Right ventricle myocardium superior (tissue), 1 donor: ENCODE measurements around the gene FKBP11. TPM values are rescaled to one million over a fixed set of nuclear protein-coding genes. Genes with fewer than 3 reads are reported as not detected.

Experiments
- ATAC-seq: fragments of 200-7000 bp; cut with Tn5 transposase; one replicate; pipeline ENCODE4 v1.9.1; 2020; ENCODE audit warnings: mild to moderate bottlenecking; ENCODE audit not compliant: poor library complexity
- DNase-seq: peaks from one replicate; pipeline ENCODE4 v3.0.0-alpha.2; 2020
- intact Hi-C: fragments of 100-400 bp; cut with DNase I; formaldehyde crosslinking; loops from one replicate; pipeline ENCODE4 v1.11.2; 2022
- total RNA-seq: library from RNA; stranded (reverse); fragmentation: NEBNext Ultra II Directional; extraction: Animal tissue kit (Norgen Biotek cat#: 25700); gene quantifications from one replicate; pipeline ENCODE4 v1.2.1, GENCODE V29; 2021
- donor health status: DM: no; HTN: yes; CAD: no; lungs with severe emphysema.

Gene FKBP11
- total RNA-seq, 1 donor from 2014 or later: 3.4 TPM

DNA sequence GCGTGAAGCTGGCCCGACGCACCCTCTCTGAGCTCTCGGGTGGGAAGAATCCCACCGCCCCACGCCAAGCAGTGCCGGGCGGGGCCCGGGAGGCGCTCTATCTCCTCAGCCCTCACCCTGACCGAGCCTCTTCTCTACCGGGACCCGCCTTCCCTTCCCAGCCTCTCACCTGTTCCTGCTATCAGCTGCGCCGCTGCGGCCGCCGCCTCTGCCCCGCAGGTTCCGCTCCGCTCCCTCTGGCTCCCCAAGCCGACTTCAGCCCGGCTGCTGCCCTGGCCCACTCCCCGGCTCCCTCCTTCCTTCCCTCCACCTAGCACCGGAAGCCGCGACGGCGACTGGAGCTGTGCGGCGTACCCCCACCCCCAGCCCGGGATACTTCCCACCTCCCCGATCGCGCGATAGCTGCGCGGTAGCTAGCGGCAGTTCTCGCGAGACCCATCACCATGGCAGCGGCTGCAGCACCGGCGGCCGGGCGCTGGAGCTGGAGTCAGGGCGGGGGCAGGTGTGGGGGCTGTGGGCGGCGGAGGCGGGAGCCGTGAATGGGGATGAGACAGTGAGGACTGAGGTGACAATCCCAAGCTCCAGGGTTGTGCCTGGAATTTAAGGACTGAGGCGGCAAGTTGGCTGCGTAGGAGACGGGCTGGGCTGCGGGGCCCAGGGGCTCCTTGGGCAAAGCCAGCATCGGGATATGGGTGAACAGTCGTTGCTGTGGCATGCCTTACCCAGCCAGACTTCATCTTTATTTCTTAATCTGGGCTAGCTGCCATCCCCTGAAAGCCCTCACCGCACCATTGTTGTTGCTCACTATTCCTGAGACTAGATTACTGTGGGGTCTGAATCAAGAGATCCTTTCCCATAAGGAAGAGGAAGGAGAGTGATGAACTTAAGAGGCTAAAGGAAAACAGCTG is 32.1 kb upstream of the FKBP11 start, which contains the start of gene ARF3:
Gene ARF3, minus strand, starts transcription at position 347 of the 908 bp plus-strand sequence. CDS start 16,392 bp downstream, outside the sequence.
- intact Hi-C loops: no loop called here
- peak; percentile 98 for ATAC-seq
- DNase-seq: peak; percentile 96

DNA sequence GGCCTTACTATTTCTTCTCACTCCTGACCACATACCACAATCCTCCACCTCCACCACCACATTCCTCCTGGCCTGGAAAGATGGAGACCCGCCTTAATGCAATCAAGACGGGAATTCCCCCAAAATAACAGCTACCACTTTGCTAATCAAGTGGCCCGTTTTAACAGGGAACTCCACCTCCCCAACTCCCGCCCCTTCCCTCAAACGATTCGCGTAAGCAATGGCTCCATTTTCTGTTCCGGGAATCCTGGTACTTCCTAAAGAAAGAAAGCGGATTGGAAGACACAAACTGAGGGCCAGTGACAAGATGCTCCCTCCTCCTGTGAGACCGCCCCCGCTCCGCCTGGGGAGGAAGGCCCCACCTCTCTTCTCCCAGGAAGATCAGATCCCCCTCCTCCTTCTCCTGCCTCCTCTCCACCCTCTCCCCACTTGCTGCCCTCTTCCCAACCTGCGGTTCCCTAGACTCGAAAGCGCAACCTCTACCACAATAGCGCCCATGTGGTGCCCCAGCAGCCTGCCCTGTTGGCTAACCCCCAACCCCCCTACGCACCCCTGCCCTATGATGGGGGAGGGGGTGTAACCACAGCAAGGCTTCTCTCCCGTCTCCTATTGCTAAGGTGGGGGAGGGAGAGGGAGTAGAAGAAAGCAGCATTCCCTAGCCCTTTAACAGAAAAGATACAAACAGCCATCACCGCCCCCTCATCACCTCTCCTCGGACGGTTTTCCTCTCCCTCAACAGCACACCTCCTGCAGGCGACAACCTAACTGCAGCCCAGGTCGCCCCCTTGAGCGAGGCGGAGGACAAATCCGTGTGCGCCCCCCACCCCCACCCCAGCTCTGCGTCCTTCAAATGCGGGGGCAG is 31.2 kb upstream of the FKBP11 start:
- ATAC-seq: peak; percentile 89
- intact Hi-C loops: no loop called here
- DNase-seq: peak; percentile 89

DNA sequence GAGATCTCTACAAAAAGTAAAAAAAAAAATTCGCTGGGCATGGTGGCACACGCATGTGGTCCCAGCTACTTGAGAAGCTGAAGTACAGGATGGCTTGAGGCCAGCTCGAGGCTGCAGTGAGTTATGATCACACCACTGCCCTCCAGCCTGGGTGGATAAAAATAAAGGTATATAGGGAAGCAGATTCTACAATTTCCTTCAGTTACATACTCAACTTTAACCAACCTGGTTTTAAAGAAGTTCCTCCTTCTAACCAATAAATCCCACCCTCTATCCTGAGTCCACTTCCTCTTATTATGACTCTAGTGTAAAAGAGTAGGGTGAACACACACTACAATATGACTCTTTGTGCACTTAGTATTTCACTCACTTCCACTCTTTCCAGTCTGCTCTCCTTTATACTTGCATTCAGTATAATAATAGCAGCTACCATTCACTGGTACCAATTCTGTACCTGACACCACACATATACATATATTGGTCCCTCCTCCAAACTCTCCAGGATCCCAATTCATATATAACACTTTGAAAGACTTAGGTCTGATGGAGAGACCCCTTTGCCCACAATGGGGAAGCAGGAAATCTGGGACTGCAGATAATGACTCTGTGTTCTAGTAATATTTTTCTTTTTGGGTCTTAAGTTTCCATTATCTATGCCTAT is 29.7 kb upstream of the FKBP11 start:
- ATAC-seq (no peak), DNase-seq (no peak)
- intact Hi-C loops: no loop called here

DNA sequence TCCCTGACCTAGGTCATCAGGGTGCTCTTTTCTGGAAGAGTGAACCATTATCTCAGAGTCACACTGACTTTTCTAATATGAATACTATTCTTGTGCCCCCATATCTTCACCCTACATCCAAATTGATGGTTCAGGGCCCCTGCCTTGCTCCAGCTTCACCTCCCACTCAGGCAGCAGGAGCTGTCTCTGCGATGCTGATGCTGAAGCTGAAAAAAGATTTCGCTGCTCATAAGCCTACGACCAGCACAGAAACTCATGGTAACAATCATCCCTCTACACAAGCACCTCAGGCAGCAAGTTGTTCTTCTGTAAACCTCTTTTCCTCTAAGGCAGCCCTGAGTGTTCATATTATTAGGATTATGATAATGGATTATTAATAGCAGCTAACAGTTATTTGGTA is 28.8 kb upstream of the FKBP11 start:
- DNase-seq: no peak
- intact Hi-C loops: no loop called here
- ATAC-seq: no peak

DNA sequence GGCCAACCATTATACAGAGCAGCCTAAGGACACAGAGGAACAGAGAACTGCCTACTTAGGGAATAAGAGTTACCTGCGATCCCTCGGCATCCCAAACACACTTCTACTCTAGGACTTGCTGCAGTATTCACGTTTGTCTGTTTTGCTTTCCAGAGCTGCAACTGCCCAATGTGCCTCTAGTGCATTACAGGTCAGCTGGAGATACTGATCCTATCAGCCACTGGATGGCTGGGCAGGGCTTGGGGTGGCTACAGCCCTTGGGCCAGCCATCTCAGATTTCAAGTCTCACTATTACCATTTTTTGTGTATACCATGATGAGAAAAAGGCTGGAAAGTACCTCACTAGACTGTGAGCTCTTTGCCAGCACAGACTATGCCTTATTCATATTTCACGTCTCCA is 27.4 kb upstream of the FKBP11 start:
- no peak for DNase-seq
- no peak for ATAC-seq
- intact Hi-C loops: no loop called here

DNA sequence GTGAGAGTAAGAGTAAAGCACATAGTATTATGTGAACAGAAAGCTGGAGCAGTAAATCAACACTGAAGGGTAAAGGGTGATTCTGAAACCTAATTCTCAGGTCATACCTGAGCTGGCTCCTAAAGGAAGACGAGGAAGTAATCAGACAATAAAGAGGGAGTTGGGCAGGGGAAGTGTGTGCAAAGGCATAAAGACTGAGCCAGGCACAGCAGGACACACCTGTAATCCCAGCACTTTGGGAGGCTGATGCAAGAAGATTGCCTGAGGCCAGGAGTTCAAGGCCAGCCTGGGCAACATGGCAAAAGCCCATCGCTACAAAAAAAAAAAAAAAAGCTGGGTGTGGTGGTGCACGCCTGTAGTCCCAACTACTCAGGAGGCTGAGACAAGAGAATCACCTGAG is 22.4 kb upstream of the FKBP11 start:
- ATAC-seq (no peak), DNase-seq (no peak)
- intact Hi-C loops: no loop called here

DNA sequence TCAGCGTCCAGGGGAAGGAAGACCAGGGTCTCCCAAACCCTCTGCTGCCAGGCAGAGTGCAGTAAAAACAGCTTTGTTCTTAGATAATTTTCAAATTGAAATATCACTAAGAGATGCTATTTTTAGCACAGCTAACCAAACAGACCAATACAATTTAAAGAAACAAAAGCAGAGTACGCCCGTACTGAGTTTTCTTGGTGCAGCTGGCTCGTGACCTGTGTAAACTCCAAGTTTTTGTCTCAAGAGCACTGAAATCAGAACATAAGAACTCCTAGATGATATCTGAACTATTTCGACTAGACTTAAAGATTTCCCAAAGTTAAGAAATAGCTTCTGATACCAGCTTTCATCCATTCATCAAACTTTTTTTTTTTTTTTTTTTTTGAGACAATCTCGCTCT is 21.7 kb upstream of the FKBP11 start:
- ATAC-seq (no peak), DNase-seq (no peak)
- intact Hi-C loops: no loop called here

DNA sequence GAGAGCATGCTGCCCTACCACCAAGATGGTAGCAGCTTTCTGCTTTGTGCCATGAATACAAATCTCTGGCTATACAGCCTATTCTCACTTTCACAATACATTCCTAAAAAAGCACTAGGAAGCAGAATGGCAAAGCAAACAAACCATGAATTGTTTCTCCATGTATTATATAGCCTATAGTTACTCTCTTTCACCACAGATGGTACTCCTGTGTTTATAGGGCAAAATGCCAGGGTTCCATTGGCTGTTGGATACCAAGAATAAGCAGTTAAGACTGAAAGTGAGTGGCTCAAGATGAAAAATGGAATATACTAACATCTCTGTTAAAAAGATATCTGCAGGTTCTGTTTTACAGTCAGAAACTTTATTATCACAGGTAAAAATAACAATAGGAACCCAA is 20.9 kb upstream of the FKBP11 start:
- no peak for ATAC-seq
- DNase-seq: no peak
- intact Hi-C loops: no loop called here

DNA sequence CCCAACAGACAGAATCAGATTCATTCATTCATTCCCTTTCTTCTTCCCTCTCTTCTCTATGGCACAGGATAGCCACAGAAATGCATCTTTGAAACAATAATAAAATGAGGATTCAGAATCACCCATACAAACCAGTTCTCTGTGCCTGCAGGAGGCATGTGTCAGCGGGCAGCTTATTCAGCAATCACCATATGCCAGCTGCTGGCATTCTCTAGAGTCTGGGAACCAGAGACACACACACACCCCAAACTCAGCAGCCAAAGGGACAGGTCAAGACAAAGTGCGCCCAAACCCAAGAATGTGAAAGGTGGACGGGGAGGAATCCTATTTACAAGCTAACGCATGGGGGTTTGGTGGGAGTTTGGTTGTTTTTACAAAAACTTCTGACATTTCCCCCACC is 17.9 kb upstream of the FKBP11 start:
- no peak for DNase-seq
- no peak for ATAC-seq
- intact Hi-C loops: no loop called here

DNA sequence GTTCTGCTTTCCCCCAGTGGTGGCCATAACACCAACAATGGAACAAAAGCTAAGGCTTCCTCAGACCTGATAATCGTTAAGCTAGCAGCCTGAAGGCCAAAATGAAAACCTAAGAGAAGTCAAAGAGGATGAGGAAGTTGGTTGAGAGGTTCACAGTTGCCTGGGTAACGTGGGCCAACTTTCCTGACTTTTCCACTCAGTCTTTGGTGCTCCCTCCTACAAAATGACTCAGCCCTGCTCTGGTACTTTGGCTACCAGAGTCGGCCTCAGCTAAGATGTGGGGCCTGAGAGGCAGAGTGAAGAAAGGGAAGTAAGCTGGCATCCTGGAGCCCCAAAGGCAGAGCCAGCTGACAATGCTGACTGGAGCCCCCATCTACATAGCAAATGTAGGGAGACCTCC is 14.9 kb upstream of the FKBP11 start:
- intact Hi-C loops: no loop called here
- DNase-seq: no peak
- no peak for ATAC-seq

DNA sequence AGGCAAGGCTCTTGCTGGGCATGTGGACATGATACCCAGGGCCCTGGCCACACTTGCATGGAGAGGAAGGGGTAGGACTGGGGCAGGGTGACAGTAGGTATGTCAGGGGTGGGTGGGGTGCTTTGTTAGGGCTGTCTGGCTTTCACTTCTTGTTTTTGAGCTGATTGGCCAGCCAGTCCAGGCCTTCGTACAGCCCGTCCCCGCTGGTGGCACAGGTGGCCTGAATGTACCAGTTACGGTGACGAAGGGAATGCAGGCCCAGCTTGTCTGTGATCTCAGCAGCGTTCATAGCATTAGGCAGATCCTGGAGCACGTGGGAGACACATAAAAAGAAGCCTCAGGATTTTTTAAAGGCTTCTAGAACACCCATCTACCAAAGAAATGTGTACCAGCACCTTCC is 13.5 kb upstream of the FKBP11 start:
- intact Hi-C loops: loop anchor here (10.0 kb wide), 1 partner anchor 84 kb away; the partner anchor contains the start of gene DDX23
- DNase-seq (no peak), ATAC-seq (no peak)

DNA sequence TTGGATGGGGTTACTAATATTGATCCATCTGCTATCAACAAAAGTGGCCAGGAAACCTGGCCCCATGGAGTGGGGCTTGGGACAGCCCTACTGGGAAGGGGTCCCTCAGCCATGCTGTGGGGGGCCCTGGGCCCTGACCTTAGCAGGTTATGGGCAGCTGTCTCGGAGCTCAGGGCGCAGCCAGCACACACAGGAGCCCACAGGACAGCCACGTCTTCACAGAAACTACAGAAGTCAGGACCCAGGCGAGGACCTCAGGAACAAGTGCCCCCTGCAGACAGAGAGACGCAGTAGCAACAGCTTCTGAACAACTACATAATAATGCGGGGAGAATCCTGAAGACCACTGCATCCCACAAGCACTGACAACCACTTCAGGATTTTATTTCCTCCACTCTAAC is 11.9 kb upstream of the FKBP11 start:
- ATAC-seq: no peak
- intact Hi-C loops: loop anchor here (10.0 kb wide), 1 partner anchor 82 kb away; the partner anchor contains the start of gene DDX23
- DNase-seq: no peak

DNA sequence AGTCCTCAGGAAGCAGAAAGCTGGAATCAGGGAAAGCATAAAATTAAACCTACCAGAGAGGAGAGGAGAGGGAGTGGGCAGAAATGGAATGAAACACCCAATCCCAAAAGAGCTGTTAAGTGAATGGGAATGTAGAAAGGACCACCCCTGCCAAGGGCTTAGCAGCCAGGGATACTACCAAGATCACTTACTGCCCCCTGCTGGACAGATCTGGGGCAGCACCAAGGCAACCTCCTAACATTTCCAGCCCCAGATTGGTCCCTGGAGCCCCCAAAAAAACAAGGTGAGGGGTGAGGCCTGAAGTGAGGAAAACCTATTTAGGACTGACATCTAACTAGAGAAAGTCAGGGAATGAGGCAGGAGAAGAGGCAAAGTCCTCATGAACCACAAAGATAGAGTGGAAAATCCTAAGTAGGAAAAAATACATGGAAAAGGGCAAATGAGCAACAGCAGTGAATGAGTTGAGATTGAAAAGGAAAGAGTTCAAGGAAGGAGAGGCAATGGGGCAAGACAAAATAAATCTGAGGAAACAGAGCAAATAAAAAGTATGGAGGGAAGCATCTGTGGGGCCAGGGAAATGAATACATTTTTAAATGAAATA is 11.2 kb upstream of the FKBP11 start:
- intact Hi-C loops: loop anchor here (10.0 kb wide), 1 partner anchor 82 kb away; the partner anchor contains the start of gene DDX23
- ATAC-seq: peak; percentile 70

DNA sequence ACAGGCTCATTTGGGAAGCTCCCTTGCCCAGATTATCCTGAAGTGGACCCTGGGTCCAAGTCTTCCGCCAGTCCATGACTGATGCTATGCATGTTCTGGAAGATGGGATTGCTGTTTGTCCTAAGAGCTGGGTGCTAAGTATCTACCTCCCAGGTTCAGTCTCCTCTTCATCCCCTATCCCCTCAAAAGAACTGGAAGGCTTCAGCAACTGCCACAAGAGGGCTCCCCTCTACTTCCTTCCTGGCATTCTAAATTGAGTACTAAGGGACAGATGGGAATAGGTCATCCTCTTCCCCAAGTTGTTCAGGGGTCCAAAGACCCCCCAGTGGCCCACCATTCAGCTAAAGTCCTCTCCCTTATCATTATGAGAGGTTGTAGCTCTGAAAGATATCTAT is 9.0 kb upstream of the FKBP11 start:
- ATAC-seq (no peak), DNase-seq (no peak)
- intact Hi-C loops: loop anchor here (10.0 kb wide), 1 partner anchor 80 kb away; the partner anchor contains the start of gene DDX23

More for the DNA sequence above, 11.2 kb upstream of the FKBP11 start:
- DNase-seq: peak; percentile 80

DNA sequence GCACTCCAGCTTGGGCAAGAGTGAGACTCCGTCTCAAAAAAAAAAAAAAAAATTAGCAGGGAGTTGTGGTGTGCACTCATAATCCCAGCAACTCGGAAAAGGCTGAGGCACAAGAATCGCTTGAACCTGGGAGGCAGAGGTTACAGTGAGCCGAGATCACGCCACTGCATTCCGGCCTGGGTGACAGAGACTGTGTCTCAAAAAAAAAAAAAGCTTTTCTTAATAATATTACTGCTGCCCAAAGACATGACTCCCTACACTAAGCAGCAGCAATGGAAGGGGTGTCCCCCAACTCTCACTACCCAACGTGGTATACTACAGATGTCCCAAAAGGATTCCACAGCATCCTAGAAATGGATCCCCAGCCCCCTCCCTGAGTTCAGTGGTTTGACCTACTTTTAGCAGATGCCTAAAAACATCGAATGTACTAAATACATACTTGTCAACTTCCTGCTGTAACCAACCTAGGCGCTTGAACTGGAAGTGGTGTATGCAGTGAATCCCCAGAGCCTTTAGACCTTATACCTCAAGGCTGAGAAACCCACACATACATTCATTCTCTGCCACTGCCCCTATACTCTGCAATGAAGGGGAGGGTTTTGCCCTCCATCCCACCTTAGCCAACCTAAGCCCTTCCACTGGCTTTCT is 8.5 kb upstream of the FKBP11 start:
- intact Hi-C loops: loop anchor here (10.0 kb wide), 1 partner anchor 79 kb away; the partner anchor contains the start of gene DDX23
- ATAC-seq: no peak
- DNase-seq: no peak

DNA sequence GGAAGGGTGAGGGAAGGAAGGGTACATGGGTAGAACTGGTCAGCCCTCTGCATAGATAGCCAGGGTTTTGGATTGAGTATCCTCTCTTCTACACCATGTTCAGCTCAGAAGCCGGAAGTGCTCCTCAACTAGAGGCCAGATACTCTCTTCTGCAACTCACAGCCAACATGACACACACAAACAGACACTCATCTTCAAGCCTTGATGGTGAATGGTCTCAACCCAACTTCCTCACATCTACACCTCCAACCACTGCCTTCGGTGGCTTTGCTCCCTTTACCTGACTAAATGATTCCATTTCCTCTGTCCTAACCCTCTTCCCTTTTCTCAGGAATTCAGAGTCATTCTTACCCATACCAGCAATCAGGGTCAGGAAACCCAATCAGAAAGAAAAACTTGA is 7.6 kb upstream of the FKBP11 start:
- ATAC-seq (no peak), DNase-seq (no peak)
- intact Hi-C loops: loop anchor here (10.0 kb wide), 1 partner anchor 78 kb away; the partner anchor contains the start of gene DDX23

DNA sequence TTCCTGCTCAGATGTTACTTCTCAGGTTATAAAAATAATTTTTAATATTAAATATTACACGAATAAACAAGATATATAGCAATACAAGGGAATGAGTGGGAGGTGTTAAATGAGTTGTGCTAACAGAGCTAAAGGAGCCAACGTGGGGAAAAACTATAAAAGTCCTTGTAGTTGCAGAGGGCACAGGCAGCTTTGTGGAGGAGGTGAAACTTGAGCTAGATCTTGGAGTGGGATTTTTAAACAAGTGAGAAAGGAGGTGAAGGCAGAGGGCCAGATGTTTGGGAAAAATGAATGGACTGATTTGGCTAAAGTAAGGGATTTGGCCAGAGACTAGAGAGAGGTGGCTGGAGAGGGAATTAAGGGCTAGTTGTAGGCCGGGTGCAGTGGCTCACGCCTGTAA is 5.2 kb upstream of the FKBP11 start:
- ATAC-seq (no peak), DNase-seq (no peak)
- intact Hi-C loops: loop anchor here (10.0 kb wide), 1 partner anchor 76 kb away; the partner anchor contains the start of gene DDX23

DNA sequence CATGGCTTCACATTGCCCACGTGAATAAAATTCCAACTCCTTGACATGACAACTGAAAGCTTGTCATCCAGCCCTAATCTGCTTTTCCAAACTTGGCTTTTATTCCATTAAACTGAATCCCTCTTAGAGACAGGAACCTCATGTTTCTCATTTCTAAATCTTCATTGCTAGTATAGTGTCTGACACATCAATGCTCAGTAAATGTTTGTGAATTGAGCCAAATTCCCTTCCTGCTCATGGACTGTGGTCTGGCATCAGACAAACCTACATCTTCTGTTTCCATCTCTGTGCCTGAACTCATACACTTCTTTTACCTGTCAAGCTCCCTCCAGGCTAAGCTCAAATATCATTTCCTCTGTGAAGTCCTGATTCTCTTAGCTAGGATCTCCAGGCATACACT is 4.3 kb upstream of the FKBP11 start:
- intact Hi-C loops: no loop called here
- DNase-seq (no peak), ATAC-seq (no peak)
